ENCODE results near the gene MICAL3.
A peak's percentile ranks its signal among the peaks of the same experiment; 100 is the strongest.

The MICAL3 gene

DNA sequence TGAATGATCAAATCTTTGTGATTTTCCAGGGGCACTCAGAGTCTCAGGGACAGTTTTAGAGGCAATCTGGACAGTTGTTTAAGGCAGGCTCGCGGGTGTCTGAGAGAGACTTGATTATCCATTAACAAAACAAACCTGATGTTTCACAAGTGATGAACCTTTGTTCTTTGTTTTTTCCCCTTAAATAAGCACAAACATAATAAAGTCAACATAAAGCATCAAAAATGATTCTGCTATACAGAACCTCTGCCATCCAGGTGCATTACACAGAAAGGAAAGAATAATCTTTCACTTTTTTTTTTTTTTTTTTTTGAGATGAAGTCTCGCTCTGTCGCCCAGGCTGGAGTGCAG lies 263.2 kb downstream of the MICAL3 start:
- DNase-seq (ENCODE audit: low spot score) = no peak

GRCh38 chr22:17754233-17754925 lies 270.0 kb downstream of the MICAL3 start:
- DNase-seq (ENCODE audit: low spot score) = no peak

DNA sequence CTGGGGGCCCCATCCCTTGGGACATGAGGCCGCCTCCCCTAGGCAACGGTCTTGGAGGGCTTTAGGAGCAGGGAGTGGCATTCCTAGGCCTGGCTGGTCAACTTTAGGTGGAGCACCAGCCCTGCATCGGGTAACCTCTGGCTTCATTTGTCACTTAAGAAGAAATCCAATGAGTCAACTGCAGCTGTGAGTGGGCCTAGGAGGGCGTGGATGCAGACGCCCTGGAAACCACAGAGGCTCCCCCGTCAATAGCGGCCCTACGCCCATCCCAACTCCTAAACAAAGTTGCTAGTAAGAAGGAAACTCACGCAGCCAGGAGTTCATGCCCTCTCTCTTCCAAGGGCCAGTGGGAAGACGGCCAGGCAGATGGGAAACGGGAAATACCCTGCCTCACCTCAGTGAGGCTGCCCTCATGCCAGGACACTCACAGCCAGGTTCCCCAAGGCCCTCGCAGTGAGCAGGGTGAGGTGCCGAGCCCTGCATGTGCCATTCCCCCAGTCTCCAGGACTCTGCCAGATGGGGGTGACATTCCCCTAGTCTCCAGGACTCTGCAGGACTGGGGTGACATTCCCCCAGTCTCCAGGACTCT lies 270.9 kb downstream of the MICAL3 start:
- DNase-seq (ENCODE audit: low spot score) = no peak

DNA sequence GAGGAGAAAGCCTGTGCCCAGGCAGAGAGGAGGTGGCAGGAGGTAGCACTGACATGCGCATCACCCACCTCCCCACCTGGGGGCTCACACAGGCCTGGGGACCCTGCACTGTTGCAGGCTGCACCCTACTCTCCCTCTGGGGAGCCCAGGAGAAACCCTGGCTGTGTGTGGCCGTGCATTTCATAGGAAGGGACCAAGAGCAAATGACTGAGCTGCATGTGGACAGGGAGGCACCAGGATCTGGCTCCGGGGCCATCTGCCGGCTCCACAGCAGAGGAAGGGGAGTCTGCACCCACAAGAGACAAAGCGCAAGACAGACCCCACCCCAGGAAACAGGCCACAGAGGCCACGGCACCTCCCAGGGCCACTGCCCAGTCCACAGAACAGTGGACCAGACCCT lies 272.8 kb downstream of the MICAL3 start:
- no peak for DNase-seq (ENCODE audit: low spot score)

- no peak for DNase-seq (ENCODE audit: low spot score)
Observed at GRCh38 chr22:17749605-17750395, 274.6 kb downstream of the MICAL3 start.

GRCh38 chr22:17748555-17749353 lies 275.6 kb downstream of the MICAL3 start:
- no peak for DNase-seq (ENCODE audit: low spot score)

DNA sequence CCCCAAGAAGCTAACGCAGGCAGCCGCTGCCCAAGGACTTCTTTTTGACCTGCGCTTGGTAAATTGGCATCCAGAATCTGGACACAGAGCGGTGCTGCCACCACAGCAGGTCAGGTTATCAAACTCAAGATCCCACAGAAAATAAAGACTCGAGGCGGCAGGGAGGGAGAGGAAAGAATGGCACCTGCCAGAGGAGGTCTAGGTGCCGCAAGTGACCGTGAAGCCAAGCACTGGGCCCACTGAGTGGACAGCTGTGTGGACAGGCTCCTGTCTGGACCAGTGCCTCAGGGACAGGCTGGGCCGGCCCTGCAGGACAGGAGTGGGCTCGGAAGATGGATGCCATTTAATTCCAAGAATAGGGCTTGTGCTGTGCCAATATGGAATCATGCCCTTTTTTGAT lies 277.4 kb downstream of the MICAL3 start:
- no peak for DNase-seq (ENCODE audit: low spot score)

DNA sequence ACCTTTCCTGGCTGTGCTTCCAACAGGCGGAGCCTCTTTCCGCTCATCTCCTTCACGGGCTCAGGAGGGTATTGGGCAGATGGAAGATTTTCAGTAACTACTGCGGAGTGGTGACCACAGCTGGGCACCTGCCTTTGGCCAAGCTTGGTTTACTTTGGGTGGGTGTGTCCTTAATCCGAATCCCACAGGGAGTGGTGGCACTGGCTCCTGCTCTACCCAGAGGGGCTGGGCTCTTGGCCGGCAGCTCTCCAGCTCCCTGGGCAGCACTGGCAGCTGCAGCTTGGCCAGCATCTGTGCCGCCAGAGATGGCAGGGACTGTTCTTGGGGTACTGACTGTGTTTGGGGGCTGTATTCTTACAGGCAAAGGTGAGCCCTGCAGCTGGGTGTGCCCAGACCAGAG lies 279.9 kb downstream of the MICAL3 start:
- no peak for DNase-seq (ENCODE audit: low spot score)

DNA sequence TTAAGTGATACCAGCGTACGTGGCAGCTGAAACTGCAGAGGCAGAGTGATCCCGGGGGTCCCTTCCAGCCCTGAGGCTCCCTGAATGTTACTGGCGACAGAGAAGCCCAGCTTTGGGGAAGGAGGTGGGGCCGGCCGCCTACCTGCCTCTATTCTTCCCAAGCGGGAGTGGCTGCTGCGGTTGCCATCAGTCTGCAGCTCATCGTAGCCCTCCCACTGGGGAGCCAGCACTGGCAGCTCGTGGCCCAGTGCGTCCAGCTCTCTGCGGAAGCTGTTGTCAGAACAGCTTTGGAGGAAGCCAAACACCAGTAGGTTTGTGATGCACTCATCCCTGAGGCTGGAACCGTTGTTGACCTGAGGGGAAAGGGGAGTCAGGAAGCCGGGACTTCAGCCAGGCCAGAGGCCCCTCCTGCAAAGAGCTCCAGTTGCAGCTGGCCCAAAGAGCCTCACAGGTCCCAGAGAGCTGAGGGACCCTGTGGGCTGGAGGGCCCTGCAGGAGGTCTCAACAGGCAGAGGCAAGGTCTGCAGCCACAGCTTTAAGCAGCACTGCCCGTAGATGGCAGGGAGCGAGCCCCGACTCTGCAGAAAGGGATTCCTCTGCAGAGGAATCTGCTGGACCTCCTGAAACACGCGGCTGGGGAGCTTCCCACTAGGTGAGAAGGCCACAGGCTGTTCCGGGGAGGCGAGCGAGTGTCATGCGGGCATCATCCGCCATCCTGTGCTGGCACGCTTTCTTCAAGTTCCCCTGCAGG lies 280.5 kb downstream of the MICAL3 start:
- DNase-seq (ENCODE audit: low spot score) = no peak

DNA sequence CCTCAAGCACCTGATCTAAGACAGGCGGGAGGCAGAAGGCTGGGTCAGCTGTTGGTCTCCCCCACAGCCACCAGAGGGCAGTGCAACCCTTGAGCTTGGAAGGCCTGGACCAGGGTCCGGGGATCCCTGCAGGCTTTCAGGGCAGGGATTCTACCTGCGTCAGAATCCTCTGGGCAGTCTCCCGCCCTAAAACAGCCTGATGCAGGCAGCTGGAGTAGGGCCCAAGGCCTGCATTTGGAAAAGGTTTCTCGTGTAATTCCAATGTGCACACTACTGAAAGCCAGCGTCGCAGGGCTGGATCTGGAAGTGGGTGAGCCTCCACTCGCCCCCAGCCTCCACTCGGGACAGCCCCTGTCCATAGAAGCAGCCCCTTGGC lies 281.8 kb downstream of the MICAL3 start:
- DNase-seq (ENCODE audit: low spot score) = peak; percentile 80

GRCh38 chr22:17741866-17742526 lies 282.4 kb downstream of the MICAL3 start:
- DNase-seq (ENCODE audit: low spot score) = peak; percentile 48

- peak; percentile 47 for DNase-seq (ENCODE audit: low spot score)
Observed at GRCh38 chr22:17739196-17739975, 285.0 kb downstream of the MICAL3 start.

DNA sequence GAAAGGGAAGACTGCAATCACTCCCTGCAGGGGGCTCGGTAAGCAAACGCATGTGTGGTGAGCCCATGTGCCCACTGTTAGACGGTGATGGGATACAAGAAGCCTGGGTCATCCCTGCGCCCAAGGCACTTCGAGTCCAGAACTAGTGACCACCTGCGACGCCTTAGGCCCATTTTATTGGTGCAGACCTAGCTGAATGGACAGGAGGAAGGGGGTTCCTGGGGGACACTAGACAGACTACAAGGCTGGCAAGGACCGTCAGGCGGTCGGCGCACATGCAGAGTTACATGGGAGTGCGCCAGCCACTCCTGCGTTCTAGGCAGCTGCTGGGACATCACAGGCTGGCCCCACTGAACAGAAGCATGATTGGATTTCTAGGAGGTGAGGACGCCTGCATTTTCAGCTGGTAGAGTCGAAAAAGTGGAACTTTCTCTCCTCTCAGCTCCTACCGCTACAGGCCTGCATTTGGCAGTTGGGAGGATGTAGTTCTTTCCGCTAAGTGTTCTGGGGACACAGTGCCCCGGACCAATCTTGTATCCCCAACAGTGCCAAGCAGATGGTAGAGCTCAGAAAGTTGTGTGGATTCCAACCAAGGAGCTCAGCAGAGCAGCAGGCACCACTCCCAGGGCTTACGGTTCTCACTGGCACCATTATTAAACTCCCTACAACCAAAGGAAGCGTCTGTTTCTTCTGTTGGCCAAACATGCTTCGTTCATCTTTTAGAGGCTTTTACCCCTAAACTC lies 285.8 kb downstream of the MICAL3 start:
- peak; percentile 25 for DNase-seq (ENCODE audit: low spot score)
